Measurements from ENCODE around the gene FHOD3.

- TF ChIP-seq POLR2A (IDR thresholded peaks at IDR 0.05) (no peak), CTCF (IDR thresholded peaks at IDR 0.05) (no peak)
These were observed 80.1 kb downstream of the FHOD3 start for GRCh38 chr18:36377626-36378025.
